ENCODE data around the gene USP6NL. TPM values are rescaled to one million over a fixed set of nuclear protein-coding genes. Genes with fewer than 3 reads are reported as not detected.

Gene USP6NL
- total RNA-seq, 2 donors from 2014 or later, result 13.5 to 19.3 TPM

- Histone ChIP-seq H3K4me3 (no peak overlapping the region), H3K27me3 (no peaks in the 10 kb centered on the region), H3K36me3 (no peaks in the 10 kb centered on the region), H3K27ac (no peak overlapping the region), H3K9ac (ENCODE audit: low read depth in 2 of 2, low read length in 2 of 2) (no peak overlapping the region), H3K9me3 (no peaks in the 10 kb centered on the region), H3K4me1 (no peaks in the 10 kb centered on the region)
- DNase-seq, result no peak
- no peak for TF ChIP-seq CTCF (IDR thresholded peaks at IDR 0.05)
- intact Hi-C loops (cut with DNase I), result loop anchor here (10.0 kb wide), 1 partner anchor 78 kb away; no protein-coding TSS in a partner anchor
Measured at GRCh38 chr10:11602919-11603523, 8.4 kb downstream of the USP6NL start.

GRCh38 chr10:11602358-11602757 lies 9.1 kb downstream of the USP6NL start:
- no peak for DNase-seq
- Histone ChIP-seq H3K4me1 (no peaks in the 10 kb centered on the region), H3K4me3 (no peak overlapping the region), H3K9ac (ENCODE audit: low read depth in 2 of 2, low read length in 2 of 2) (no peak overlapping the region), H3K36me3 (no peaks in the 10 kb centered on the region), H3K27me3 (no peaks in the 10 kb centered on the region), H3K27ac (no peak overlapping the region), H3K9me3 (no peaks in the 10 kb centered on the region)
- intact Hi-C loops (cut with DNase I), result loop anchor here (10.0 kb wide), 1 partner anchor 78 kb away; no protein-coding TSS in a partner anchor
- TF ChIP-seq CTCF (IDR thresholded peaks at IDR 0.05), result no peak

- no peak overlapping the region for H3K9ac ChIP-seq (ENCODE audit: low read depth in 2 of 2, low read length in 2 of 2)
- intact Hi-C loops (cut with DNase I), result loop anchor here (10.0 kb wide), 1 partner anchor 77 kb away; no protein-coding TSS in a partner anchor
Measured at GRCh38 chr10:11601670-11602069, 9.8 kb downstream of the USP6NL start.

GRCh38 chr10:11600280-11600679 lies 11.2 kb downstream of the USP6NL start:
- Histone ChIP-seq H3K4me3 (no peak overlapping the region), H3K27me3 (no peaks in the 10 kb centered on the region), H3K9ac (ENCODE audit: low read depth in 2 of 2, low read length in 2 of 2) (no peak overlapping the region), H3K27ac (no peak overlapping the region), H3K4me1 (peaks cover 1% of the 10 kb centered on the region), H3K36me3 (no peaks in the 10 kb centered on the region), H3K9me3 (no peaks in the 10 kb centered on the region)
- intact Hi-C loops (cut with DNase I), result loop anchor here (10.0 kb wide), 1 partner anchor 75 kb away; no protein-coding TSS in a partner anchor
- TF ChIP-seq CTCF (IDR thresholded peaks at IDR 0.05), result no peak
- DNase-seq, result no peak

More at GRCh38 chr10:11601670-11602069, 9.8 kb downstream of the USP6NL start:
- Histone ChIP-seq H3K4me1 (no peaks in the 10 kb centered on the region), H3K27me3 (no peaks in the 10 kb centered on the region), H3K36me3 (no peaks in the 10 kb centered on the region), H3K4me3 (no peak overlapping the region), H3K27ac (no peak overlapping the region), H3K9me3 (no peaks in the 10 kb centered on the region)
- DNase-seq, result no peak
- TF ChIP-seq CTCF (IDR thresholded peaks at IDR 0.05), result no peak

GRCh38 chr10:11598712-11599397 lies 12.6 kb downstream of the USP6NL start:
- Histone ChIP-seq H3K9ac (ENCODE audit: low read depth in 2 of 2, low read length in 2 of 2) (no peak overlapping the region), H3K4me3 (no peak overlapping the region), H3K4me1 (peaks cover 5% of the 10 kb centered on the region), H3K36me3 (no peaks in the 10 kb centered on the region), H3K27ac (no peak overlapping the region), H3K9me3 (no peaks in the 10 kb centered on the region), H3K27me3 (no peaks in the 10 kb centered on the region)
- no peak for TF ChIP-seq CTCF (IDR thresholded peaks at IDR 0.05)
- no peak for DNase-seq
- intact Hi-C loops (cut with DNase I), result no loop called here

Measured in colonic mucosa (tissue), 4 donors.